Limb (tissue), 2 donors: ENCODE results near the gene PPARG.

Experiments
- DNase-seq, 2 donors: peaks; one replicate each; pipeline ENCODE4 v3.0.0-alpha.2; 2016; ENCODE audit errors: extremely low spot score in 2 of 2

PPARG gene

DNA sequence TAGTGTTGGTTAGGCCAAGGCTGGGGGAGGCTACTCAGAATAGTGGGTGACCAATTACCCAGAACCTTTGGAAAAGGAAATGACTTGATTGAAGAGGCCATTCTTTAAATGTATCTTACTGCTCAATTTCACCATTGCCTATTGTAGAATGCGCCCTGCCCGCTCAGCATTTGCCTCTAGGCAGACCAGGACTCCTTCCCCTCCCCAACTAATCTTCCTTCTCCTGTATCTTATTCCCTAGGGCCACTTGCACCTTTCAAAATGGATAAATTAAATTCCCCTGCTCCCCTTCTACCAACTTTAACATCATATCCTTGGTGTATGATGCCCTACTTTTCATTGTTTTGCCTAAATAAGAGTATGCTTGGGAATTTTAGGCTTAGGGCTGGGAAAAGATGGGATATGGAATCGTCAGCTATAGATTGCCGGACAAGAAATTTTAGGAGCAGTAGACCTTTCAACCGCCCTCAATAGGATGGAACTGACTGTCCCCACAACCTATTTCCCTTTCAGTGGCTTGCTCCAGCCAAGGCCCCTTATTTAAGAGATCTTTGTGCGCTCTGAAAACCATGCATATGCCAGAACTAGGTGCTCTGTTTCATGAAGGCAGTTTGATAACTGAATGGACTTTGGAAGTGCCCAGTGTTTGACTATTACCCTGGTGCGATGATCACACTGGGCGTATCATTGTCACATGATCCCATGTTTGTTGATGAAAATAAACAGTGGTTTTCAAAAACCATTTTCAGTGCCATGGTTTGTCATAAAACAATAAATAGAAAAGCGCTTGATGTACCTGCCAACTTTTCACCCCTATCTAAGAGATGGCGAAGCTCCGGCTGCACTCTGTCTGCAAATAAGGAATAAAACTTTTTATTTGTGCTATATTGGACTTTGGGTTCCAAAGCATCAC, 121.1 kb downstream of the PPARG start:
- DNase-seq, result no peak

DNA sequence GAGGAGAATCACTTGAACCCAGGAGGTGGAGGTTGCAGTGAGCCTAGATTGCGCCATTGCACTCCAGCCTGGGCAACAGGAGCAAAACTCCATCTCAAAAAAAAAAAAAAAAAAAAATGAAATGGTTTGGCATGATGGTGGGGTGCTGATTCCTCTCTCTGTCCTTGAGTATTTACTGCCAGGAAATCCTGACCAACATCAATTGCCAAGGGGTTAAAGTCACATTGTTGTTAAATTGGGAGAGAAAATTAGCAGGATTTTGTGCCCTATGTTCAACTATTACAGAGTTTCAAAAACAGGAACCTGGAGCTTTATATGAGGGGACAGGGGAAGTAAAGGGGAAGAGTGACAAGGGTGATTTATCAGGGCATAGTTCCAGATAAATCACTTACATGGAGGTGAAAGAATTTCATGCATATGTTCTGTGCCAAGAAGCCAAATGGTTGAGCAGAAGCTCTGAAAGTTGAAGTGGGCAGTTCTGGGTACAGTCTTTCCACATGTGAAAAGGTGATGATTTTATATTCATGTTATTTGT, 124.9 kb downstream of the PPARG start:
- no peak for DNase-seq

DNA sequence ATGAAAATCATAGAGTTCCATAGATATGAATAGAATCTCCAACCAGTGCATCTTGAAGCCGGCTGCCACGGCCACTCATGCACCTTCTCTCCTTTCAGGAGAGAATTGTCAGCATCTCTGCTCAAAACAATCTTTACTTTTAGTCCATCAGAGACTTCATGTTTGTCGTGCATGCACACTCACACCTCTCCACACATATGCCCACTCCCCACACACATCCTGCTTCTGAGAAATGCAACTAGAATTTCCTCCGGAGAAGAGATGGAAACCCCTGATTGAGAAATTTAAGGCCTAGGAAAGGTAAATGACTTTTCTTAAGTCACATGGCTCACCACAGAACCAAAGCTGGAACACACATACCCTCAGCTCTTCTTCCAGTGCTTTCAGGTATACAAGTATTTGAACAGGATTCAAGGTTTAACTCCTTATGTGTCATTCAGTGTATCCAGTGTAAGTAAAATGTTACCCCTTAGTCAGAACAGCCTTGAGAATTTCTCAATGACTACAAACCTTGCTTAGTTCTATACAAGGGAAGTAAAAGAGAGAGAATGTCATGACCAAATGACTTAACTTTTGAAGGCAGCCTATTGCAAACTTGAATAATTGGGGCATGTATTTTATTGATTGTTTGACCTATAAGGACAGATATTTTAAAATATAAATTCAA, 126.3 kb downstream of the PPARG start:
- DNase-seq, result no peak

DNA sequence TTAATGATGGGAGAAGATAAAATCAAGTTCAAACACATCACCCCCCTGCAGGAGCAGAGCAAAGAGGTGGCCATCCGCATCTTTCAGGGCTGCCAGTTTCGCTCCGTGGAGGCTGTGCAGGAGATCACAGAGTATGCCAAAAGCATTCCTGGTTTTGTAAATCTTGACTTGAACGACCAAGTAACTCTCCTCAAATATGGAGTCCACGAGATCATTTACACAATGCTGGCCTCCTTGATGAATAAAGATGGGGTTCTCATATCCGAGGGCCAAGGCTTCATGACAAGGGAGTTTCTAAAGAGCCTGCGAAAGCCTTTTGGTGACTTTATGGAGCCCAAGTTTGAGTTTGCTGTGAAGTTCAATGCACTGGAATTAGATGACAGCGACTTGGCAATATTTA, 127.9 kb downstream of the PPARG start:
- DNase-seq, result no peak

DNA sequence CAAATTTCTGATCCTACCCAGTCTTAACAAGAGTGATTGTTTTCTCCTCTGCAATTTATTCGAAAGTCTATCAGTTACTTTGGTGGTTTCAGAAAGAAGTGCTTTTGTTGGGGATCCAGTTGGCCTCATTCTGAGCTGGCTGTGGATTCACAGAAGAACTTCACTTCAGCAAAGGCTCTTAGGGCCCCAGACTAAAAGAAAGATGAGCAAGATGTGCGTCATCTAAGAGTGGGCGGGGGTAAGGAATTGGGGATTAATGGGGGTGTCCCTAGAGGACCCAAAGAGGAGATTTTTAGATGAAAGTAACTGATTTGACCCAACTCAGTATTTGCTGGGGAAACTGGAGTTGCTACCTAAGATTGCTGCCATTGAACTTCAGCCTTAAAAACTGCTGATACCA, 131.5 kb downstream of the PPARG start:
- DNase-seq, result no peak

DNA sequence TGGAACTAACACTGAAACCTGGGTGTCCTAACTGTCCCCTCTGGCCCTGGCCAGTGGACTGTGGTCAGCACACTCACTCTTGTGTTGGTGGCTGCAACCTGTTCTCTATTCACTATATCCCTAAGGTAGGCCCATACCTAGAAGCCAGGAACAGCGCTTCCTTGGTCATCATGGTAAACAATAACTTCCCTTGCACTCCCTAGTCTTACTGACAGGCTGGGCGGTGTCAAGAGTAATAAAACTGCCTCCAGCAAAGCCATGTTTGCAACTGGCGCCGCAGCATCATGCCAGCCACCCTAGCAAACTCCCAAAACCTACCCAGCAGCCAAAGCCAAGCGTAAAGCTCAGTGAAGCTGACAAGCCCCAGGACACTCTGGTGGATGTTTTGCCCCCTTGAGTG, 132.3 kb downstream of the PPARG start:
- no peak for DNase-seq

DNA sequence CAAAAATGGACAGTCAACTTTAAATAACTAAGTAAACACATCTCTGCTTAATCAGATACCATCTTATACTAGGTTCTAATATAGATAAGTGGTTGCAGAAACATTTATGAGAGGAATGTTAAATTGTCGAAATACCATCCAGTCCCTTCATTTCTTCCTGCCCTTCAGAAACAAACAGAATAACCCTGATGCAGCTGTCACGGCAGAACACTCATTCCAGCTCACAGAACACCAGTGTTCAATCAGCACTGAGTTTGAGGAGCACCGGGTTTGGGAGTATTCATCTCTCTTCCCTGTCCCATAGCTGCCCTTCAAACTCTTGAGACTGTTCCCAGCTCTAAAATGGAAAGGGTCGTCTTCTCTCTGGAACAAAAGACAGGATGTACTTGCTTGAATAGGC, 134.3 kb downstream of the PPARG start:
- no peak for DNase-seq

DNA sequence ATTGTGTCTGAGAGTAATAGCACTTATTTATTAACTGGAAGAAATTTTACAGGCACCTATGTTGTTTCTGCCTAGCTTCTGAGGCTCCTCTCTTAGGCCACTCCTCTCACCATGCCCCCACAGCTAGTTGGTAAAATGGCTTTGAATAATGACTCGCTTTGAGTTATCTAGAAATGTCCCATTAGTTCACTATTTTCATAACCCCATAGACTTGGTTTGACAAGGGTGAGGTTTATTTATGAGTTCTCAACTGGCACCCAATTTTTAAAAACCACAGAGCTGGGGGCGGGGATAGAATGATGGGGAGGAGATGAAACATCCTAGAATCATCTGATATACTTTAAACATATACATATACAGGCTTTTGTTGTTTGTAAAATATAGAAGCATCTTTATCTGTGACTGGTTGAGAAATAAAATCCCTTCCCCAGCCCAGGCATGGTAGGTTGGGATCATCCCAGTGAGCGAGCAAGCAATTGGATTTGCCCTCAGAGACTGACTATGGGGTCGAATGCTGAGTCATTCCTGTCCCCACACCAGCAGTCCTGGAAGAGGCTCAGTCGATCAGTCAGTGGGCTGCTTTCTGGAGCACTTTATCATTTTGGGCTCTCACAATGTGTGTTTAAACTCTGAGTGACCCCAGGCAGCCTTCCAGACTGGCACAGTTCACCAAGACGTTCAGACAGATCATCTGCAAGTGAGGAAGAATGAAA, 135.2 kb downstream of the PPARG start:
- DNase-seq, result no peak

DNA sequence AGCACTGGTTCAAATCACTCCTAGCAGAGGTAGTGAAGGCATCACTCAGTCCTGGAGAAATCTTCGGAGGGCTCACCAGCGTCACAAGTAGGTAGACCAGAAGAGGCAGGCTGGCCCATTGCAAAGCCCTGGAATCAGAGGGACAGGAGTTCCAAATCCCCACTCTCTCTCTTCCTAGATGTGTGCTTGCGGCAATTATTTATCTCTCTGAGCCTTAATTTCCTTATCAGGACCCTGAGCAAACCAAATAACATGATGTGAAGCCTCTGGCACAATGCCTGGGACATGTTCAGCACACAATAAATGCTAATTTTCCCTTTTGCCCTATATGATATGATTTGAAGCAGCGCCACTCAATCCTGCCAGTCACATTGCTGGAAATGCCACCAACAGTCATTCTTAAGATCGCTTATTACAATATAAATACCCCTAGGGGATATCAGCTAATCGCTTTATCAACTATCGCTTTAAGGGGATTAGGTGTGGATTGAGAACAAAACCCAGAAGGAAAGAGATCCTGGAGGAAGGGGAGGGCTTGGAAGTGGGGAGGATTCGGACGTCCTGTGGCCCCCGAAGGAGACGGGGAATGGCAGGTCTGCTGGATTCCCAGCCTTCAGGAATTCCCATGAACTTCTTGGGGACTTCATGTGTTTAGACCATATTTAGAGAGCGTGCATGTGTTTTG, 135.9 kb downstream of the PPARG start:
- no peak for DNase-seq

DNA sequence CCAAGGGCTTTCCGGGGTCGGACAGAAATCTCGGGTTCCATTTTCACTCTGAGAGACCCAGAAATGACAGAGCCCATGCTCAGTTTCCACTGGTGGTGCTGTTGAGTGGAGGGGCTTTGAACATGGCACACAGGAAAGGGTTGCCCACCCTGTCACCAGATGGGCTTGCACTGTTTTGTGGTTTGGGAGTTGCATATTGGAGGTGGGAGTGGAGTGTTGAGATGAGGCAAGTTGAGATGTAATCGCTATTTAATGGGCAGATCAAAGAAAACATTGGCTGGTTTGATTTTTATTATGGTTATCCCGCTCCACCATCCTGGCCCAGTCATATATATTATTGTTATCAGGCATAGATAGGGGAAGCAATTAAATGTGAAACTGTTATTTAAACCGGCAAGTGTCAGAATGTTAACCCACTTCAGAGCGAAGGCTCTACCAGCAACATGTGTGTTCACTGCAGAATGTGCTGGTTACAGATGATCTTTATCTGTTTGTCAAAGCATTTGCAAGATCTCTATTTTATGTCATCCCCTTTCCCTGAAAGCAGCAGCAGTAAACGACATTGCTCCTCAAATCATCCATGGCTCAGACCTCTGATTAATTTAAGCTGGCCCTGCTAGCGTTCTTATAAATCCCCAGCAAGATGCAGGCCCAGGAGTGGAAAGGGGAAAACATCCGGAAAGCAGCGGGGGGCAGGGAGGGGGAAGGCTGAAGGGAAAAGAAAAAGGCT, 137.1 kb downstream of the PPARG start:
- no peak for DNase-seq

DNA sequence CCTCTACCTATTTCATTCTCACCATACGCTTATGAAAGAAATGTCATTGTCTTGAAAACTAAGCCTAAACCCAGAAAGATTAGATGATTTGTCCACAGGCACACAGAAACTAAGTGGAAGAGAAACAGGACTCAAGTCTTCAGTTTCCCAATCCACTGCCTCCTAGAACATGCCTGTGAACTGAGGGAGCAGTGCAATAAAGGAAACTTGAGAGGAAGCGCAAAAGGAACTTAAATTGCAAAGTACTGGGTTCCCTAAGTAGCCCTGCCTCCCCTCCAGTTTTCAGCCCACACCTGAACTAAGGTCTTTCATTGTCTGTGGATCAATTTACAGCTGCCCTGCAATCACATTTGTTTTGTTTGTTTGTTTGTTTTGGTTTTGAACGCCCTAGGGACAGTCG, 138.7 kb downstream of the PPARG start:
- no peak for DNase-seq

DNA sequence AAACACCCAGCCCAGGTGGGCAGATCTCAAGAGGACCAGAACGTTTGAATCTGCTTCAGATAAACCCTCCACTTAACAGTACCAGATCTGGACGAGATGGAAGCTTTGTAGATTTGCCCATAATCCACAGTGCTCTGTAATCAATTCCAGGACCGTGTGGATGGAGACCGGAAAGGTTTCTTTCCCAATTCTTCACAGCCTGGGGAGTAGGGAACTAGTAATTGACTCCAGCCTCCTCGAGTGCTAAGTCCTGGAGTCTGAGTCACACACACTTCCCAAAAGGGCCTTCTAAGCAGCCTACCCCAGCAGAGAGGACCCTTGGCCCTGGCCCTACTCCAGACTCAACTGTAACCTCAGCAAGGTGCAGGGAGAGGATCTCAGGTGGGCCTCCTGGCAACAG, 139.3 kb downstream of the PPARG start:
- DNase-seq, result no peak

DNA sequence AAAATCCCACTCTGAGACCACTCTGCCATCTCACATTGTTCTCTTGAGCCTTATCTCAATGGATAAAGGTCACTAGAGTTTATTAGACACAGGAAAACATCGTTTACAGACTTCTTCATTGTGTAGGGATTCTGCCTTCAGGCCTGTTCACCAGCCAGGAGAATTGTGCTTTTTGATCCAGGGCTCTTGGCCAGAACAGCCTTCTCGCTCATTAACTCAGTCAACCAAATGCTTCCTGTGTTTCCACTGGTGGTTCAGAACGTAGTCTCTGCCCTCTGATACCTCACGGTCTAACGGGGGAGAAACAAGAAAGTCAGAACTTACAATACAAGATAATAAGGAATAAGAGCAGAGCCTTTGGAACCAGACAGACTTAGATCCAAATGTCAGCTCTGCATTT, 141.2 kb downstream of the PPARG start:
- DNase-seq, result no peak

DNA sequence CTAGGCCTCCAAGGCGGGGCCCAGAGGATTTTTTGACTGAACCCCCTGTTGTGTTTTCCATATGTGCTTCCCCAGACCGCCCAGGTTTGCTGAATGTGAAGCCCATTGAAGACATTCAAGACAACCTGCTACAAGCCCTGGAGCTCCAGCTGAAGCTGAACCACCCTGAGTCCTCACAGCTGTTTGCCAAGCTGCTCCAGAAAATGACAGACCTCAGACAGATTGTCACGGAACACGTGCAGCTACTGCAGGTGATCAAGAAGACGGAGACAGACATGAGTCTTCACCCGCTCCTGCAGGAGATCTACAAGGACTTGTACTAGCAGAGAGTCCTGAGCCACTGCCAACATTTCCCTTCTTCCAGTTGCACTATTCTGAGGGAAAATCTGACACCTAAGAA, 145.0 kb downstream of the PPARG start:
- DNase-seq, result no peak

DNA sequence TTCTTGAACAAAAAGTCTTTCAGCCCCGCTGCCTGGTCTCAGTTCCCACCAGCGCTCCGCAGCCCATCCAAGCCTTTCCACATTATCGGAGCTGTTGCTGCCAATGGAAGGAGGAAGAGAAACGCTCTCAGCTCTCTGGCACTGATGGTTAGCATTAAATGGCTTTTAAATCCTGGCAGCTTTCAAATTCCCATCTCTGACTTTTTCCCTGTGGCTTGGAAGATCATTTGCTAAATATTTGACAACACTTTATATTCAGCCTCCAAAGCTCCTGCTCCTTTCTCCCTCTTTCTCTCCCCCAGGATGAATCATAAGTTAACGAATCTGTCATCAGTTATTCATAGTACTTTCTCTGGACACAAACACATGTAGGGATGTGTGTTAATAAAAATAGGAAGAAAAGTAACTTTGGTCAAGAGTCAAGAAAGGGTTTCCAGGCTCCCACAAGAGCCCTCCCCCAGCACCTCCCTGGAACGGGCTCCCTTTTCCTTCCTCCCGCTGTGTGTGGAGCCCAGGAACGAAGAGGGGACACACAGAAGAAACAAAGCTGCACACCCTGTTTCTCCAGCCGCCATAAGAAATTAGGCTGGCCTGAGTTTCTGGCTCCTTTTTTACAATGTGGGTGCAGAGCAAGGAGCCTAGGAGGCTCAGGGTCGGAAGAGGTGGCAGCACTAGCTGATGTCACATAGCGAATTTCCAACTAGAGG, 147.8 kb downstream of the PPARG start:
- DNase-seq, result peak in 1 of 2 donors; percentile 68

DNA sequence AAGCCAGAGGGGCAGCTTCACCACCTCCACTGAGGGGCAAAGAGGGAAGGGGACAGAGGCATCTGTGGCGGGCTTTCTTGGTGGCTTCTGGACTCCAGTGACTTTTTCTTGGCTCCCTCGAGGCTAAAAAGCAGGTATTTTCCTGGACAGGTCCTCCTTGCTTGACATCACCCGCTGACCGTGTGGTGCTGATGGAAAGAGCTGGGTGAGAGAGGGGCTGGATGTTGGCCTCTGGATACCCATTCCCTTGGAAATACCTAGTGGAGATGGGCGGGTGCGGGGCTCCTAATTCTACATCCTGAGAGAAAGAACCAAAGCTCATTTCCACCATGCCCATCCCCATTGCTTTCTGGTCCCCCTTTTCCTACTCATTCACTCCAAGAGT, 148.3 kb downstream of the PPARG start:
- DNase-seq, result no peak

DNA sequence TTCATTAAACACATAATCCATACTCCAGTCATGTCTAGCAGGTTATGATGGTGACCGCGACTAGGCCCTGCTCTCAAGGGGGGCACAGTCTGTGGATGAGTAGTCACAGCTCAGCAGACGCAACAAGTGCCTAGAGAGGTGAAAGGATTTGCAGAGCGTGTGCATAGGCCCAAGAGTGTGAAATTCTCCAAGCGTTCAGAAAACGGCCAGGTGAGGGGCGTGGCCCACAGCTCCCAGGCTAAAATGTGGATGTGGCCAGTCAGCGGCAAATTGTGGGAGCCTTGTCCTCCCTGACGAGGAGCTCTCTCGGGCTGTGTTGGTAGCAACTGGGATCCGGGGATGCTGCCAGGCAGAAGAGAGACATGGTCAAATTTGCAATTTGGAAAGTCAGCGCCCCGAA, 149.0 kb downstream of the PPARG start:
- no peak for DNase-seq

DNA sequence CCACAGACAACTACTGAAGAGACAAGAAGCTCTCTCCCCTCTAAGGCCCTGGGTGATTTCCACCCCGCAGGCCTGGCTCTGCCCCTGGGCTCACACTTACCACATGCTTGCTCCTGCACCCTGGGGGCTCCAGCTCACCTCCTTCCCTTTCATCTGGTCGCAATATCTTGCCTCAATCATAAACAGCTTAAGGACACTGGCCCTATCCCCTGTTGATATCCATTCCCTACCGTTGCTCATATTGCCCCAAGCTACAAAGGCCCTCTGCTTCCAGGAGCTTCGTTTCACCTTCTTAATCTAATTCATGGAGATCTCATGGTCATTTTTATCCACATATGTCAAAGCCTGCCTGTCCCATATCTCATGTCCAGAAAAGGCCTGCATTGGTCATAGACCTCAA, 149.4 kb downstream of the PPARG start:
- DNase-seq, result no peak

DNA sequence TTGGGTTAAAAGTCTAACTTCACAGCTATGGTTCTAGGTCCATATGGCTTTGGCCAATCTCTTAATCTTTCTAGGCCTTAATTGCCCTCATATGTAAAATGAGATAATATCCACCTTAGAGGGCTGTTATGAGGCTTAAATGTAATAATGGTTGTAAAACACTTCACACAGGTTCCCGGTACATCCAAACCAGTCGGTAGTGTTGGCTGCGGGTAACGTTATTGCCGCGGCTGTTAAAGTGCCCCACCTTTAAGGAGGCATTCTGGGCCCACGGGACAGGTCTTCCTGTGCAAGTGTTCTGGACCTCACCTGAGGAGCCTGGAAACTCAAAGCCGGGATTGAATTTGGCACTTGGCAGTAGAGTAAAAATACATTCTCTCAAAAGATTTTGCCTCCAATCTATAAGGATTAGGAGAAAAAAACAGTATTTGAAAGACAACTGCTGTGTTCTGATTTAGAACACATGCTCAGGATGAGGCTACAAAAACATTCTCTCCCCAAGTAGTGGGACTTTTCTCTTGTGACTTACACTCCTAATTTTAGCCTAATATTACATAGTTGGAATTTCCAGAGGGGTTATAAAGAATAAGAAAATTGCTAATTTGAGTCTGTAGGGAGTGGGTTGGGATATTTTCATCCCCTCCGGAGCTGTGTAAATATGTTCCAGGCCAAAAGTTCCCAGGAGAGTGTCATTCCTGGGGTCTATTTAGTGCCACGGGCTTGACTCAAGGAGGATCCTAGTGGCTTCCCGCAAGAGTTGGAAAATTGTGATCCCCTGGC, 150.5 kb downstream of the PPARG start:
- no peak for DNase-seq
